BJ (cell line): Measurements from ENCODE around the gene ZMAT5. TPM values are rescaled to one million over a fixed set of nuclear protein-coding genes. Genes with fewer than 3 reads are reported as not detected.

ENCODE experiments used
- CTCF ChIA-PET: fragments of 350-600 bp; formaldehyde crosslinking; extraction: SDS; loops from one replicate; lab custom pipeline; 2021; ENCODE audit warnings: antibody characterized with exemption, inconsistent platforms; lab: Yijun Ruan, JAX
- POLR2A ChIA-PET: fragments of 300-600 bp; sonication (Branson Sonifier 250); formaldehyde crosslinking; extraction: SDS; loops from one replicate; lab custom pipeline; 2021; ENCODE audit warnings: antibody characterized with exemption; lab: Charles Lee
- DNase-seq: peaks from one replicate; pipeline ENCODE4 v3.0.0-alpha.2; 2011; ENCODE audit warnings: low read depth
- H3K27me3 ChIP-seq: 2 replicates; pipeline ENCODE4 v1.6.0; 2011; ENCODE audit warnings: low read length; ENCODE audit not compliant: control insufficient read depth, insufficient read depth
- H3K36me3 ChIP-seq: 2 replicates; pipeline ENCODE4 v1.5.1; 2011; ENCODE audit warnings: low read length; ENCODE audit not compliant: control insufficient read depth, insufficient read depth
- H3K4me3 ChIP-seq: 2 replicates; pipeline ENCODE4 v1.5.1; 2011; ENCODE audit warnings: low read depth, mild to moderate bottlenecking, control low read depth, low read length
- polyA plus RNA-seq: library from polyadenylated mRNA; depleted of rRNA; stranded (reverse); fragments of >200 nt; gene quantifications from 2 replicates; pipeline ENCODE4 v1.2.3, GENCODE V29; 2011
- TF ChIP-seq, protein P1 (sequence below): IDR thresholded peaks from 2 replicates; pipeline ENCODE4 v1.5.1; 2011; ENCODE audit warnings: low read depth, mild to moderate bottlenecking, control low read depth, inconsistent platforms, low read length, moderate library complexity; ENCODE audit not compliant: insufficient read depth

Gene ZMAT5
- polyA plus RNA-seq, 1 experiment: 29.0 TPM

DNA sequence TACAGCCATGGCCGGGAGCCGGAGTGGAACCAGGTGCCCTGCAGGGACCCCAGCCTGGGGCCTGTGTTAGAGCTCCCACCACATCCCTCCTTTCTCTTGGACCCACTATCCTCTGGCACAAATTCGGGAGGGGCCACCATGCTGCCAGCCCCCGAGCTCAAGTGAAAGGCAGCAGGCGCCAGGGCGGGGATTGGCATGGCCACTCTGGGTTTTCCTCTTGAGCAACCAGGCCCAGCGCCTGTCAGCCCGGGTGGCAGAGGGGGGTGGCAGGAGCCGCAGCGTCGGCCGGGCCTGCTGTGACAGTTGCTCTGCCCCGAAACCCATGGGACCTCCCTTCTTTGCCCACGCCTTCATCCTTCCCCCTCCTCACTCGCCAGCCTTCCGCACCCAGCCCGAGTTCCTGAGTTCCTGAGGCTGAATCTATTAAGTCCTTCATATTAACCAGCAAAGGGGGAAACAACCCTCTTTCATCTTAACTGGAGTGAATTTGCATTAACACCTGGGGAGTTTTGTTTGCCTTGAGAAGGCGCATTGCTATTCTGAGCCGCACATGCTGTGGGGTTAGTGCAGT, 63.8 kb downstream of the ZMAT5 start:
- H3K36me3 ChIP-seq: peaks cover 3% of the 10 kb centered on the region
- H3K27me3 ChIP-seq: no peaks in the 10 kb centered on the region
- TF ChIP-seq, protein P1, sequence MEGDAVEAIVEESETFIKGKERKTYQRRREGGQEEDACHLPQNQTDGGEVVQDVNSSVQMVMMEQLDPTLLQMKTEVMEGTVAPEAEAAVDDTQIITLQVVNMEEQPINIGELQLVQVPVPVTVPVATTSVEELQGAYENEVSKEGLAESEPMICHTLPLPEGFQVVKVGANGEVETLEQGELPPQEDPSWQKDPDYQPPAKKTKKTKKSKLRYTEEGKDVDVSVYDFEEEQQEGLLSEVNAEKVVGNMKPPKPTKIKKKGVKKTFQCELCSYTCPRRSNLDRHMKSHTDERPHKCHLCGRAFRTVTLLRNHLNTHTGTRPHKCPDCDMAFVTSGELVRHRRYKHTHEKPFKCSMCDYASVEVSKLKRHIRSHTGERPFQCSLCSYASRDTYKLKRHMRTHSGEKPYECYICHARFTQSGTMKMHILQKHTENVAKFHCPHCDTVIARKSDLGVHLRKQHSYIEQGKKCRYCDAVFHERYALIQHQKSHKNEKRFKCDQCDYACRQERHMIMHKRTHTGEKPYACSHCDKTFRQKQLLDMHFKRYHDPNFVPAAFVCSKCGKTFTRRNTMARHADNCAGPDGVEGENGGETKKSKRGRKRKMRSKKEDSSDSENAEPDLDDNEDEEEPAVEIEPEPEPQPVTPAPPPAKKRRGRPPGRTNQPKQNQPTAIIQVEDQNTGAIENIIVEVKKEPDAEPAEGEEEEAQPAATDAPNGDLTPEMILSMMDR: no peak
- DNase-seq: no peak
- ChIA-PET POLR2A (no interaction called here), CTCF (interaction anchor here (1.5 to 3.7 kb wide), 2 partner anchors 13 to 304 kb away, joined by 3 to 16 read pairs; no protein-coding TSS in a partner anchor)
- H3K4me3 ChIP-seq: no peak overlapping the region

GRCh38 chr22:29702000-29702930, 64.5 kb downstream of the ZMAT5 start:
- DNase-seq: no peak
- no peak overlapping the region for H3K4me3 ChIP-seq
- POLR2A ChIA-PET: no interaction called here

GRCh38 chr22:29701155-29701999, 65.4 kb downstream of the ZMAT5 start:
- DNase-seq: no peak
- H3K4me3 ChIP-seq: no peak overlapping the region
- POLR2A ChIA-PET: no interaction called here
- CTCF ChIA-PET: interaction anchor here (0.6 to 3.7 kb wide), 5 partner anchors 8 to 388 kb away, joined by 3 to 16 read pairs (median 5); no protein-coding TSS in a partner anchor
- H3K27me3 ChIP-seq: no peaks in the 10 kb centered on the region
- H3K36me3 ChIP-seq: peaks cover 7% of the 10 kb centered on the region
- TF ChIP-seq, protein P1: peak; percentile 25; the same call in 1 of the 2 replicates

More at GRCh38 chr22:29702000-29702930, 64.5 kb downstream of the ZMAT5 start:
- H3K36me3 ChIP-seq: peaks cover 5% of the 10 kb centered on the region
- CTCF ChIA-PET: interaction anchor here (0.6 to 3.7 kb wide), 5 partner anchors 9 to 305 kb away, joined by 3 to 16 read pairs (median 4); no protein-coding TSS in a partner anchor
- TF ChIP-seq, protein P1: no peak
- H3K27me3 ChIP-seq: no peaks in the 10 kb centered on the region

- ChIA-PET CTCF (interaction anchor here (0.6 to 3.7 kb wide), 4 partner anchors 11 to 388 kb away, joined by 3 to 16 read pairs (median 5); no protein-coding TSS in a partner anchor), POLR2A (no interaction called here)
- Histone ChIP-seq H3K36me3 (peaks cover 8% of the 10 kb centered on the region), H3K4me3 (no peak overlapping the region), H3K27me3 (no peaks in the 10 kb centered on the region)
- TF ChIP-seq, protein P1: no peak
- no peak for DNase-seq
Observed at GRCh38 chr22:29700900-29701154, 66.0 kb downstream of the ZMAT5 start.
